ENCODE measurements around the gene NID1. TPM values are rescaled to one million over a fixed set of nuclear protein-coding genes. Genes with fewer than 3 reads are reported as not detected.

NID1 gene
- total RNA-seq, 1 experiment from 2014 or later = 8.6 TPM

- Mint-ChIP-seq H3K27me3 (ENCODE audit: unreplicated experiment) (peaks cover 13% of the 10 kb centered on the region), H3K4me1 (ENCODE audit: low read depth, unreplicated experiment) (no peaks in the 10 kb centered on the region), H3K27ac (ENCODE audit: unreplicated experiment) (no peak overlapping the region), H3K4me3 (ENCODE audit: low read depth, unreplicated experiment) (no peak overlapping the region), H3K36me3 (ENCODE audit: insufficient read depth, unreplicated experiment) (no peaks in the 10 kb centered on the region), H3K9me3 (ENCODE audit: low read depth, unreplicated experiment) (no peaks in the 10 kb centered on the region)
- no peak for DNase-seq
- CTCF ChIA-PET = no interaction called here
- intact Hi-C loops (cut with micrococcal nuclease; ENCODE audit: unreplicated experiment) = no loop called here
- no peak for TF ChIP-seq CTCF (IDR thresholded peaks at IDR 0.05; ENCODE audit: unreplicated experiment)
- BruUV-seq (replicated peaks) = no TSS peak
Observed at GRCh38 chr1:236020359-236021219, 44.3 kb downstream of the NID1 start.

GRCh38 chr1:236018885-236019453, 45.9 kb downstream of the NID1 start:
- H3K27me3 Mint-ChIP-seq (ENCODE audit: unreplicated experiment) = peaks cover 13% of the 10 kb centered on the region
- no peaks in the 10 kb centered on the region for H3K36me3 Mint-ChIP-seq (ENCODE audit: insufficient read depth, unreplicated experiment)
- no TSS peak for BruUV-seq (replicated peaks)
- no peak overlapping the region for H3K4me3 Mint-ChIP-seq (ENCODE audit: low read depth, unreplicated experiment)
- no peak for TF ChIP-seq CTCF (IDR thresholded peaks at IDR 0.05; ENCODE audit: unreplicated experiment)
- CTCF ChIA-PET = no interaction called here
- H3K27ac Mint-ChIP-seq (ENCODE audit: unreplicated experiment) = no peak overlapping the region
- no peaks in the 10 kb centered on the region for H3K9me3 Mint-ChIP-seq (ENCODE audit: low read depth, unreplicated experiment)
- intact Hi-C loops (cut with micrococcal nuclease; ENCODE audit: unreplicated experiment) = no loop called here
- no peaks in the 10 kb centered on the region for H3K4me1 Mint-ChIP-seq (ENCODE audit: low read depth, unreplicated experiment)
- no peak for DNase-seq

- no TSS peak for BruUV-seq (replicated peaks)
- Mint-ChIP-seq H3K4me1 (ENCODE audit: low read depth, unreplicated experiment) (no peaks in the 10 kb centered on the region), H3K9me3 (ENCODE audit: low read depth, unreplicated experiment) (no peaks in the 10 kb centered on the region), H3K27me3 (ENCODE audit: unreplicated experiment) (peaks cover 13% of the 10 kb centered on the region), H3K36me3 (ENCODE audit: insufficient read depth, unreplicated experiment) (no peaks in the 10 kb centered on the region), H3K4me3 (ENCODE audit: low read depth, unreplicated experiment) (no peak overlapping the region), H3K27ac (ENCODE audit: unreplicated experiment) (no peak overlapping the region)
- TF ChIP-seq CTCF (IDR thresholded peaks at IDR 0.05; ENCODE audit: unreplicated experiment) = no peak
- intact Hi-C loops (cut with micrococcal nuclease; ENCODE audit: unreplicated experiment) = no loop called here
- CTCF ChIA-PET = no interaction called here
- DNase-seq = no peak
Observed at GRCh38 chr1:236016782-236017400, 48.0 kb downstream of the NID1 start.

- Mint-ChIP-seq H3K27me3 (ENCODE audit: unreplicated experiment) (peaks cover 12% of the 10 kb centered on the region), H3K9me3 (ENCODE audit: low read depth, unreplicated experiment) (no peaks in the 10 kb centered on the region), H3K4me1 (ENCODE audit: low read depth, unreplicated experiment) (no peaks in the 10 kb centered on the region), H3K27ac (ENCODE audit: unreplicated experiment) (no peak overlapping the region), H3K4me3 (ENCODE audit: low read depth, unreplicated experiment) (no peak overlapping the region), H3K36me3 (ENCODE audit: insufficient read depth, unreplicated experiment) (no peaks in the 10 kb centered on the region)
- no peak for TF ChIP-seq CTCF (IDR thresholded peaks at IDR 0.05; ENCODE audit: unreplicated experiment)
- no TSS peak for BruUV-seq (replicated peaks)
- DNase-seq = no peak
- CTCF ChIA-PET = interaction anchor here (1.9 kb wide), 1 partner anchor 14 kb away, joined by 4 read pairs; no protein-coding TSS in a partner anchor
- intact Hi-C loops (cut with micrococcal nuclease; ENCODE audit: unreplicated experiment) = no loop called here
Observed at GRCh38 chr1:236016083-236016482, 48.8 kb downstream of the NID1 start.

Data from Calu3 (cell line).